Superior temporal gyrus (tissue), 1 donor: ENCODE data around the gene NKX6-2.
"Not testable (repeated sequence)": the region's sequence is repeated elsewhere in the genome, so short reads cannot be mapped to it uniquely, and the experiment has no call there.

ENCODE experiments used
- DNase-seq: peaks from one replicate; pipeline ENCODE4 v3.0.0-alpha.2; 2016; ENCODE audit errors: extremely low spot score

The NKX6-2 gene

GRCh38 chr10:132755166-132755711, 30.7 kb downstream of the NKX6-2 start:
- no peak for DNase-seq

DNA sequence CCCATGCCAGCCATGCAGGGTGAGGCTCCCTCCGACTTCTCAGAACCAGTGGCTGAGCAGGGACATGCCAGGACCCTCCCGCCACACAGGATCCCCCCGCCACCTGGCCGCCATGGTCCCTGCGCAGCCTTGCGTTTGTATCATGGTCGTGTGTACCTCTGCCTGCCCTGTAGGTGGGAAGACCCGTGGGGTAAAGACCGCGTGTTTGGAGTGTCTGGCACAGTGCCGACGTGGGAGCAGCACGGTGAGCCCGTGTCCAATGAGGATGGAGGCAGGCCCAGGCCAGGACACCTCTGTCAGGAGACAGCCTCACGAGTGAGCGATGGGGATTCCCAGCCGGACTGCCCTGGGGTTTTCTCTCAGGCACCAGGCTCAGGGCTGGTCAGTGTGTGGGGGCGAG, 31.9 kb downstream of the NKX6-2 start:
- no peak for DNase-seq

- DNase-seq: no peak
These were observed 32.4 kb downstream of the NKX6-2 start for GRCh38 chr10:132753596-132753995.

GRCh38 chr10:132752961-132753360, 33.0 kb downstream of the NKX6-2 start:
- no peak for DNase-seq

GRCh38 chr10:132752378-132752777, 33.6 kb downstream of the NKX6-2 start:
- no peak for DNase-seq

- DNase-seq: no peak
These were observed 35.0 kb downstream of the NKX6-2 start for GRCh38 chr10:132750936-132751335.

GRCh38 chr10:132749371-132749795, 36.6 kb downstream of the NKX6-2 start:
- DNase-seq: no peak

DNA sequence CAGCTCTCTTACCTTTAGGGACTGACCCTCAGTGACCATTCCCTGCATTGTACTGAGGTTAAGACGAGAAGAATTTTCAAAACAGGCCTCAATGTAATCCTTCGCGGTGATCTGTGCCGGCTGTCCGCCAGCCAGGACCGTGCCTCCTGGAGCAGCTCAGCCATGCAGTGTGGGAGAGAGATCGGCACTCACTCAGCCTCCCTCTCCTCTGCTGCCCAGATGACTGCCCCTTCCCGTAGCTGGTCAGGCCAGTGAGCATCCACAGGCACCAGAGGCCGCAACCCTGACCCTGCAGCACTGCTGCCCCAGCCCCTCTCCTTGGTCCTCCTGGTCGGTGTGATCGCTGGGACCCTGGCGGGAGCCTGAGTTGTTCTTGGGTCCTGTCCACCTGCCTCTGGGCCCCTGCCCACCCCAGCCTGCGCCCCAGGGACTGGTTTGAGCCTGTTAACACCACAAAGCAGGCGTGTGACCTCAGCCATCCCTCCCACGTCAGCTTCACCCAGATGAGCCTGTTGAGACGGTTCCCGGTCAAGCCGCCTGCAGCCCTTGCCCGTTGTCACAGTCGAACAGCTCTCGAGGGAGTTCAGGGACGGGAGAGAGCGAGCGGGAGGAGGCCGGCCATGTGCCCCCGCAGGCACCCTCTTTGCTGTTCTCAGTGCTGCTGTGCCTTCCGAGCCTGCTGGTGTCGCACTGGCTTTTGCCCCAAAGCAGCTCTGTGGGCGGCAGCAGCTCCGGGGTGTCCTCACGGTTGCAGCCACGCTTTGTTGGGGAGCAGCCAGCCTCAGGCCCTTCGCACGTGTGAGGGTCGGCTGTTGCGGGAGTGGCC, 37.2 kb downstream of the NKX6-2 start:
- no peak for DNase-seq

- DNase-seq: no peak
These were observed 37.8 kb downstream of the NKX6-2 start for GRCh38 chr10:132748135-132748534.

- DNase-seq: no peak
These were observed 38.9 kb downstream of the NKX6-2 start for GRCh38 chr10:132746801-132747625.

- DNase-seq: no peak
These were observed 39.6 kb downstream of the NKX6-2 start for GRCh38 chr10:132746386-132746785.

DNA sequence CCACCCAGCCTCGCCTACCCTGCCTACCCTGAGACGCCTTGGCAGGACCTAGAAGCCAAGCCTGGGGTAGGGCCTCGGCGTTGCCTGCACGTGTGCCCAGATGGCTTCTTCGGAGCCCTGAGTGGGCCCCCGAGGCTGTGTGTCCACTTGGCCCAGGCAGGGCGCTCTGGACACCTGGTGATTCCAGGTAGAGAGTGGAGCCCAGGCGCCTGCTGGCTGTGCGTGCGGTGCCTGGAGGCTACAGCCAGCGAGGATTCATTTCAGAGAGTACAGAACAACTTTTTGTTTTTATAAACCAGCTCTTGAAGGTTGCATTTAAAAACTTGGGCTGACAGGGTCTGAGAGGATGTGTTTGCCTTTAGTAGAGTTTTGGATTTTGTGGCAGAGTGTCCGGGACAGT, 40.0 kb downstream of the NKX6-2 start:
- no peak for DNase-seq

DNA sequence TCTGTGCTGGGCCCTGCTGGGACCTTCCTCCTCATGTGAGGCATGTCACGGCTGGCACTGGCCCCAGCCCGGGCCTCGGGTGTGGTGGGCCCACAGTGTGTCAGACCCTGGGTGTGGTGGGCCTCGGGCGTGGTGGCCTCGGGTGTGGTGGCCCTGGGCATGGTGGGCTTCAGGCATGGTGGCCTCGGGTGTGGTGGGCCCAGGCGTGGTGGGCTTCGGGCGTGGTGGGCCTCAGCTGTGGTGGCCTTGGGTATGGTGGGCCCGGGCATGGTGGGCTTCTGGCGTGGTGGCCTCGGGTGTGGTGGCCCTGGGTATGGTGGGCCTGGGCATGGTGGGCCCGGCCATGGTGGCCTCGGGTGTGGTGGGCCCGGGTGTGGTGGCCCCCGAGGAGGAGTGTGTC, 40.4 kb downstream of the NKX6-2 start:
- DNase-seq: no peak

DNA sequence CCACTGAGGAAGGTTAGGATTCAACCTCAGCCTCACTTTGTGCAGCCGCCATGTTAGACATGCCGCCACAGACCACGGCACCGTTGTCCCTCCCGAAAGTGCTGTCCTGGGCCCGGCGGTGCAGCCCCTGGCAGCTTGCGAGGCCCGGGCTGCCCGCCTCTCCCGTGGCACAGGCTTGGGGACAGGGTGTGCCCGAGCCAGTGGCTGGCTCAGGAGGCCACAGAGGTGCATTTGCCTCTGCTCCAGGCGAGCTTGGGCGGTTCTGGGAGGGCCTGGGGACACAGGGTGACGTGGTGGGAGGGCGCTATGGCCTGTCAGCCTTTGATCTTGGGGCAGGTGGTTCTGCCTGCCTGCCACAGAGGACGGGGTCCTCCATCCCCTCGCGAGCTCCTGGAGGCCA, 41.1 kb downstream of the NKX6-2 start:
- no peak for DNase-seq

- DNase-seq: no peak
These were observed 41.9 kb downstream of the NKX6-2 start for GRCh38 chr10:132743925-132744490.

DNA sequence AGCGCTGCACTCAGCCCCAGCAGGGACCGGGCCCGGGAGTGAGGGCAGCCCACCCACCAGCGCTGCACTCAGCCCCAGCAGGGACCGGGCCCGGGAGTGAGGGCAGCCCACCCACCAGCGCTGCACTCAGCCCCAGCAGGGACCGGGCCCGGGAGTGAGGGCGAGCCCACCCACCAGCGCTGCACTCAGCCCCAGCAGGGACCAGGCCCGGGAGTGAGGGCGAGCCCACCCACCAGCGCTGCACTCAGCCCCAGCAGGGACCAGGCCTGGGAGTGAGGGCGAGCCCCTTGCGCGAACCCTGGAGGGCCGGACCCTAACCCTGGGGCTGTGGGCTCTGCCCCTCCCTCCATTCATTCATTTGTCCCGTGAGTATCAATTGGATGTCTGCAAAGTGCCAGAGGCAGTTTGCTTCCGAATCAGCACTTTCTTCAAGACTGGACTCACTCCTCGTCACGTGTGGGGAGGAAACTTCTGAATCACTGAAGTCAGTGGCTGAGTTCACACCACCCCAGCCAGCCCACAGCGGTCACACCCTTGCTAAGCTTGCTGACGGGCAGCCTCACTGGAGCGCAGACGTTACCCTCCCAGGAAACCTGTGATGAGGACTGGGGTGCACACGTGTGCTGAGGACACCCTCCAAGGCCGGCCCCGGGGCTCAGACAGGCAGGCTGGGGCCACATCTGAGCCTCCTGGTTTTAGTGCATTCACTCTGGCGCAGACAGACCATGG, 42.6 kb downstream of the NKX6-2 start:
- DNase-seq: not testable (repeated sequence)

DNA sequence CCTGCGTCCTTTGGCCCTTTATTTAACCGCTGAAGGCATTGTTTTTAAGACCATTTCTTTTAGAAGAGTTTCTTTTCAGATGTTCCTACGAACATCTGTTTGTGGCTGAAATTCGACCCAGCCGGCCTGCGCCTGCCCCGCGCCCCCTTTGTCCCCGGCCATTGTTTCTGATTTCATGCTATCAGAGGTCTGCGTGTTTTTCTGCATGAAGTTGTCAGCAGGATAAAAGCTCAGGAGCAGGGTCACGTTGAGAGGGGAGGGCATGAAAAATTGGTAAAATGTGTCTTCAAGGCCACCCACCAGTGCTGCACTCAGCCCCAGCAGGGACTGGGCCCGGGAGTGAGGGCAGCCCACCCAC, 43.1 kb downstream of the NKX6-2 start:
- DNase-seq: no peak

- DNase-seq: no peak
These were observed 43.6 kb downstream of the NKX6-2 start for GRCh38 chr10:132742167-132742836.

GRCh38 chr10:132740588-132740987, 45.4 kb downstream of the NKX6-2 start:
- no peak for DNase-seq

- no peak for DNase-seq
These were observed 46.7 kb downstream of the NKX6-2 start for GRCh38 chr10:132739225-132739613.
